Measurements from ENCODE around the gene TMEM178B.

TMEM178B gene

GRCh38 chr7:141441837-141442627 lies 368.2 kb downstream of the TMEM178B start:
- no peak for DNase-seq (ENCODE audit: low spot score in 2 of 2)
- Mint-ChIP-seq H3K36me3 (ENCODE audit: insufficient read depth) (no peaks in the 10 kb centered on the region), H3K27ac (ENCODE audit: low read depth) (no peak overlapping the region), H3K27me3 (peaks cover 6% of the 10 kb centered on the region), H3K4me1 (no peaks in the 10 kb centered on the region), H3K4me3 (no peak overlapping the region), H3K9me3 (no peaks in the 10 kb centered on the region)
- no peak for ATAC-seq (replicated peaks; ENCODE audit: extremely low read depth, poor library complexity, severe bottlenecking)

GRCh38 chr7:141442781-141443180 lies 368.9 kb downstream of the TMEM178B start:
- no peak overlapping the region for H3K4me3 Mint-ChIP-seq
- DNase-seq (ENCODE audit: low spot score in 2 of 2) (no peak), ATAC-seq (replicated peaks; ENCODE audit: extremely low read depth, poor library complexity, severe bottlenecking) (no peak)
- H3K9me3 Mint-ChIP-seq = no peaks in the 10 kb centered on the region
- H3K4me1 Mint-ChIP-seq = no peaks in the 10 kb centered on the region
- H3K36me3 Mint-ChIP-seq (ENCODE audit: insufficient read depth) = no peaks in the 10 kb centered on the region
- H3K27me3 Mint-ChIP-seq = no peaks in the 10 kb centered on the region
- no peak overlapping the region for H3K27ac Mint-ChIP-seq (ENCODE audit: low read depth)

DNA sequence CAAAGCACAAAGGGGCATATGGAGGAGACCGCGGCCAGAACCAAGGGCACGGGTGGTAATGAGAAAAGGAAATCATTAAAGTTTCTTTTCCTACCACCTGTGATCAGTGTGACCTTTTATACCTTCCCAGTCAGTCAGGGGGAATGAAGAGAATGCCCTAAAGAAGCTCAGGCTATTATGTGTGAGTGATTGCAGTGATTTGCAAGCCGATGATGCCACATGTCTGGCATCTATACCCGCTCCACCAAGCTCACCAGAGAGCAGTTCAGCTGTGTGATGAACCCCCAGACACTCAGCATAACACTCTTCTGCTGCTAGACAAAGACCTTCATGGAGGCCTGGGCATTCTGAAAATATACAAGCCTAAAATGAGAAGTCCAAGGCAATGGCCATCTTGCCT lies 371.1 kb downstream of the TMEM178B start:
- DNase-seq (ENCODE audit: low spot score in 2 of 2) (no peak), ATAC-seq (replicated peaks; ENCODE audit: extremely low read depth, poor library complexity, severe bottlenecking) (no peak)
- Mint-ChIP-seq H3K27me3 (peaks cover 14% of the 10 kb centered on the region), H3K4me1 (no peaks in the 10 kb centered on the region), H3K4me3 (no peak overlapping the region), H3K27ac (ENCODE audit: low read depth) (no peak overlapping the region), H3K9me3 (no peaks in the 10 kb centered on the region), H3K36me3 (ENCODE audit: insufficient read depth) (no peaks in the 10 kb centered on the region)

- ATAC-seq (replicated peaks; ENCODE audit: extremely low read depth, poor library complexity, severe bottlenecking) (no peak), DNase-seq (ENCODE audit: low spot score in 2 of 2) (no peak)
- no peak overlapping the region for H3K27ac Mint-ChIP-seq (ENCODE audit: low read depth)
- H3K9me3 Mint-ChIP-seq = no peaks in the 10 kb centered on the region
- no peaks in the 10 kb centered on the region for H3K4me1 Mint-ChIP-seq
- H3K36me3 Mint-ChIP-seq (ENCODE audit: insufficient read depth) = no peaks in the 10 kb centered on the region
- H3K4me3 Mint-ChIP-seq = no peak overlapping the region
- H3K27me3 Mint-ChIP-seq = peaks cover 14% of the 10 kb centered on the region
Measured at GRCh38 chr7:141451232-141451631, 377.4 kb downstream of the TMEM178B start.

DNA sequence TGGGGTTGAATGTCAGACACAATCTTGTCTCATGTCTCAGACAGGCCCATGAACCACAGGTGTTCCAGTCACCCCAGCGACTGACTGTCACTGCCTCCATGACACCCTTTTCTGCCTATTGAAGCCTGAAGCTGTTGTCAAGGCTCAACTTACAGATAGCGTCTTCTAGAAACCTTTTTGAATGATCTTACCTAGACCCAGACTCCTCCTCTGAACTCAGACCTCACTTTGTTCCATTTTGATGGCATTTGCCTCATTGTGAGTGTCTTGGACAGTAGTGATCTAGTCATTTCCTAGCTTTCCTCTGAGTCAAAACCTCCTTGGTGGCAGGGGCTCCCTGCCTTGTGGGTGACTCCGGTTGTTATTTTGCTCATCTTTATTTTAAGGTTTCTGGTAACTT lies 379.0 kb downstream of the TMEM178B start:
- Mint-ChIP-seq H3K27ac (ENCODE audit: low read depth) (no peak overlapping the region), H3K4me3 (no peak overlapping the region), H3K4me1 (no peaks in the 10 kb centered on the region), H3K27me3 (peaks cover 13% of the 10 kb centered on the region), H3K9me3 (no peaks in the 10 kb centered on the region), H3K36me3 (ENCODE audit: insufficient read depth) (no peaks in the 10 kb centered on the region)
- DNase-seq (ENCODE audit: low spot score in 2 of 2) (no peak), ATAC-seq (replicated peaks; ENCODE audit: extremely low read depth, poor library complexity, severe bottlenecking) (no peak)

DNA sequence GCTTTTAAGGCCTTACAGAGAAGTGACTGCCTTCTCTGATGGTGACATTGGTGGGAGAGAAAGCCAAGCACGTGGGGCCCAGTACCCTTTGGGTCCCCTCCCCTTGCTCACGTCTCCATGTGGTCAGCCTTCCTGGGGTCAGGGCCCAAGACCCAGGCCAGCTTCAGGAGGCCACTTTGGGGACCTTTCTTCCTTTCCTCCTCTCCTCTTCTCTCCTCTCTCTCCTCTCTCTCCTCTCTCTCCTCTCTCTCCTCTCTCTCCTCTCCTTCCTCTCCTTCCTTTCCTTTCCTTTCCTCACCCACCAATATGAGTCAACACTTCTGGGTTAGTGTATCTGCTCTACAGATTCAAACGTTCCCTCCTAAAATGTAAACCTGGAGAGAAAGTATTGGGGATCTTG lies 380.5 kb downstream of the TMEM178B start:
- Mint-ChIP-seq H3K36me3 (ENCODE audit: insufficient read depth) (no peaks in the 10 kb centered on the region), H3K27ac (ENCODE audit: low read depth) (no peak overlapping the region), H3K9me3 (no peaks in the 10 kb centered on the region), H3K4me3 (no peak overlapping the region), H3K27me3 (no peaks in the 10 kb centered on the region), H3K4me1 (no peaks in the 10 kb centered on the region)
- no peak for DNase-seq (ENCODE audit: low spot score in 2 of 2)
- no peak for ATAC-seq (replicated peaks; ENCODE audit: extremely low read depth, poor library complexity, severe bottlenecking)

DNA sequence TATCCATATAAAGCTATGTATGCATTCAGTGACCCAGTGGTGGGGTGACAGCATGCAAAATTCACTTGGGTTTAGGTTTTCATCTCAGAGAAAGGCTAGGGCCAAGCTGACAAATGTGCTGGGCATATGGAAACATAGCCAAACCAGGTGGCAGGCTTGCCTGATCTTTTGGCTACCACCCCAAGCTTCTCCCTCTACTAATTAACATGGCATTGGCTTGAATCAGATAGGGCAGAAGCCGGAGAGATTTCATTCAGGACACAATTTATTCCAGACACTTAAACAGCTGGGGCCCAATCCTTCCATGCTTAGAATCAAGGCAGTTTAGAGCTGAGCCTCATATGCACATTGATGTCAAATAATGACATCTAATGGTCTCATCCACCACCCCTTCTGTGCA lies 381.9 kb downstream of the TMEM178B start:
- Mint-ChIP-seq H3K27me3 (no peaks in the 10 kb centered on the region), H3K27ac (ENCODE audit: low read depth) (no peak overlapping the region), H3K4me3 (no peak overlapping the region), H3K4me1 (no peaks in the 10 kb centered on the region), H3K9me3 (no peaks in the 10 kb centered on the region), H3K36me3 (ENCODE audit: insufficient read depth) (no peaks in the 10 kb centered on the region)
- ATAC-seq (replicated peaks; ENCODE audit: extremely low read depth, poor library complexity, severe bottlenecking) (no peak), DNase-seq (ENCODE audit: low spot score in 2 of 2) (no peak)

- H3K36me3 Mint-ChIP-seq (ENCODE audit: insufficient read depth) = no peaks in the 10 kb centered on the region
- no peak overlapping the region for H3K27ac Mint-ChIP-seq (ENCODE audit: low read depth)
- ATAC-seq (replicated peaks; ENCODE audit: extremely low read depth, poor library complexity, severe bottlenecking) (no peak), DNase-seq (ENCODE audit: low spot score in 2 of 2) (no peak)
- H3K4me1 Mint-ChIP-seq = no peaks in the 10 kb centered on the region
- H3K9me3 Mint-ChIP-seq = no peaks in the 10 kb centered on the region
- H3K4me3 Mint-ChIP-seq = no peak overlapping the region
- no peaks in the 10 kb centered on the region for H3K27me3 Mint-ChIP-seq
Measured at GRCh38 chr7:141456298-141456697, 382.4 kb downstream of the TMEM178B start.

DNA sequence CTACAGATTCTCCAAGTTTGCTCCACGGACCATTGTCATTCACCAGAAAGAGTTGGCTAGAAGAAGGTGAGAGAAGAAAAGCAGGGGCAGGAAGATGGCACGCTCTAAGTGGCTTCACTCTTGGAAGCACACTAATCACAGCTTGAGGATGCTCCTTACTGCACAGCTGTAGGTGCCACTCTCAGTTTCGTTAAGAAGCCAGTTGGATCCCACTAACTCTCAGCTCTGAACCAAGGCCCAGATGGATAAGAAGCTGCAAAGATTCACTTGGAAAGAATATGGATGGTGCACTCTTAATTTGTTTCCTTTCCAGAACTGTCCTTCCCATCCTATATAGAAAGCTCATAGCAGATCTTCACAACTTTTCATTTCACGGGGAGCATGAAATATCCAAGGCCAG lies 382.8 kb downstream of the TMEM178B start:
- no peaks in the 10 kb centered on the region for H3K36me3 Mint-ChIP-seq (ENCODE audit: insufficient read depth)
- ATAC-seq (replicated peaks; ENCODE audit: extremely low read depth, poor library complexity, severe bottlenecking) (no peak), DNase-seq (ENCODE audit: low spot score in 2 of 2) (no peak)
- no peaks in the 10 kb centered on the region for H3K9me3 Mint-ChIP-seq
- no peak overlapping the region for H3K4me3 Mint-ChIP-seq
- H3K4me1 Mint-ChIP-seq = no peaks in the 10 kb centered on the region
- H3K27me3 Mint-ChIP-seq = peaks cover under 1% of the 10 kb centered on the region
- H3K27ac Mint-ChIP-seq (ENCODE audit: low read depth) = no peak overlapping the region

GRCh38 chr7:141460781-141461715 lies 387.2 kb downstream of the TMEM178B start:
- H3K36me3 Mint-ChIP-seq (ENCODE audit: insufficient read depth) = no peaks in the 10 kb centered on the region
- no peaks in the 10 kb centered on the region for H3K4me1 Mint-ChIP-seq
- ATAC-seq (replicated peaks; ENCODE audit: extremely low read depth, poor library complexity, severe bottlenecking) (no peak), DNase-seq (ENCODE audit: low spot score in 2 of 2) (no peak)
- H3K4me3 Mint-ChIP-seq = no peak overlapping the region
- no peaks in the 10 kb centered on the region for H3K9me3 Mint-ChIP-seq
- H3K27ac Mint-ChIP-seq (ENCODE audit: low read depth) = no peak overlapping the region
- H3K27me3 Mint-ChIP-seq = peaks cover 27% of the 10 kb centered on the region

DNA sequence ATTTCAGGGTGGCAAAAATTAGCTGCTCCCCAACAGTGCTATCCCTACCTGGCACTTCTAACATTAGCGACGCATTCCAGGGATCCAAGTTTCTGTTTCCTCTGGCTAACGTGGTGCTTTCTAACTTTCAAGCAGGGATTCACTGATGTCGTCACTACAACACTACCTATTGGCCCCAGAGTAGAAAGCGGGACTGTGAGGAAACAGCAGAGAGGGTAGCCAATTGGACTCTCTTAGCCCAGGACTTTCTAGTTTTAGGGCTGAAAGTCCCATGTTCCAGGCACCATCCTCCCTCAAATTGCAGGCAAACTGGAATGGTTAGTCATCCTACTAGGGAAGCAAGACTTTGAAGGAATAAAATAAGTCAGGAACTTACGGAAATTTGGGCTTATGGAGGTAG lies 388.1 kb downstream of the TMEM178B start:
- Mint-ChIP-seq H3K4me3 (no peak overlapping the region), H3K4me1 (no peaks in the 10 kb centered on the region), H3K36me3 (ENCODE audit: insufficient read depth) (no peaks in the 10 kb centered on the region), H3K27me3 (peaks cover 33% of the 10 kb centered on the region), H3K27ac (ENCODE audit: low read depth) (no peak overlapping the region), H3K9me3 (no peaks in the 10 kb centered on the region)
- ATAC-seq (replicated peaks; ENCODE audit: extremely low read depth, poor library complexity, severe bottlenecking) (no peak), DNase-seq (ENCODE audit: low spot score in 2 of 2) (no peak)

GRCh38 chr7:141462958-141463357 lies 389.1 kb downstream of the TMEM178B start:
- Mint-ChIP-seq H3K27ac (ENCODE audit: low read depth) (no peak overlapping the region), H3K9me3 (no peaks in the 10 kb centered on the region)

GRCh38 chr7:141463986-141464385 lies 390.1 kb downstream of the TMEM178B start:
- Mint-ChIP-seq H3K9me3 (no peaks in the 10 kb centered on the region), H3K27me3 (peaks cover 53% of the 10 kb centered on the region), H3K36me3 (ENCODE audit: insufficient read depth) (no peaks in the 10 kb centered on the region), H3K27ac (ENCODE audit: low read depth) (no peak overlapping the region), H3K4me1 (no peaks in the 10 kb centered on the region), H3K4me3 (no peak overlapping the region)
- DNase-seq (ENCODE audit: low spot score in 2 of 2) (no peak), ATAC-seq (replicated peaks; ENCODE audit: extremely low read depth, poor library complexity, severe bottlenecking) (no peak)

More at GRCh38 chr7:141462958-141463357, 389.1 kb downstream of the TMEM178B start:
- DNase-seq (ENCODE audit: low spot score in 2 of 2) (no peak), ATAC-seq (replicated peaks; ENCODE audit: extremely low read depth, poor library complexity, severe bottlenecking) (no peak)
- H3K4me1 Mint-ChIP-seq = no peaks in the 10 kb centered on the region
- peaks cover 43% of the 10 kb centered on the region for H3K27me3 Mint-ChIP-seq
- no peaks in the 10 kb centered on the region for H3K36me3 Mint-ChIP-seq (ENCODE audit: insufficient read depth)
- no peak overlapping the region for H3K4me3 Mint-ChIP-seq

Measured in central memory CD8-positive, alpha-beta T cell (primary cell).